H9 (cell line): ENCODE data around the gene NEDD4. TPM values are rescaled to one million over a fixed set of nuclear protein-coding genes. Genes with fewer than 3 reads are reported as not detected.

Experiments used
- DNase-seq: peaks from one replicate; pipeline ENCODE4 v3.0.0-alpha.2; 2017
- H2AFZ ChIP-seq: one replicate; pipeline ENCODE4 v1.6.1; 2013; ENCODE audit warnings: mild to moderate bottlenecking, low read length, control low read depth, moderate library complexity
- H2AK5ac ChIP-seq: 2 replicates; pipeline ENCODE4 v1.6.1; 2013; ENCODE audit warnings: low read length, control low read depth, mixed read lengths; ENCODE audit not compliant: insufficient read length
- H2BK120ac ChIP-seq: one replicate; pipeline ENCODE4 v1.6.1; 2013; ENCODE audit warnings: low read depth, mild to moderate bottlenecking, low read length, control low read depth, inconsistent platforms; ENCODE audit not compliant: poor library complexity, severe bottlenecking
- H2BK12ac ChIP-seq: 2 replicates; pipeline ENCODE4 v1.6.1; 2013; ENCODE audit warnings: low read length, control low read depth, mixed read lengths, low read depth; ENCODE audit not compliant: insufficient read length
- H2BK15ac ChIP-seq: 2 replicates; pipeline ENCODE4 v1.6.1; 2013; ENCODE audit warnings: low read depth, low read length, control low read depth
- H2BK20ac ChIP-seq: one replicate; pipeline ENCODE4 v1.6.1; 2013; ENCODE audit warnings: low read depth, mild to moderate bottlenecking, low read length, control low read depth, inconsistent platforms; ENCODE audit not compliant: poor library complexity, severe bottlenecking
- H2BK5ac ChIP-seq: 2 replicates; pipeline ENCODE4 v1.6.1; 2013; ENCODE audit warnings: low read length, control low read depth, mixed read lengths; ENCODE audit not compliant: insufficient read length
- H3K14ac ChIP-seq: 2 replicates; pipeline ENCODE4 v1.6.1; 2013; ENCODE audit warnings: low read length, control low read depth; ENCODE audit not compliant: insufficient read depth
- H3K18ac ChIP-seq: 2 replicates; pipeline ENCODE4 v1.6.1; 2013; ENCODE audit warnings: low read depth, mild to moderate bottlenecking, mixed read lengths, low read length, control low read depth; ENCODE audit not compliant: insufficient read length
- H3K23ac ChIP-seq: 2 replicates; pipeline ENCODE4 v1.6.1; 2013; ENCODE audit warnings: low read length, control low read depth, mixed read lengths, low read depth; ENCODE audit not compliant: insufficient read length
- H3K23me2 ChIP-seq: 2 replicates; pipeline ENCODE4 v1.6.1; 2013; ENCODE audit warnings: low read depth, mild to moderate bottlenecking, mixed read lengths, low read length, control low read depth; ENCODE audit not compliant: insufficient read length, poor library complexity, severe bottlenecking
- H3K27ac ChIP-seq: 2 replicates; pipeline ENCODE4 v1.5.1; 2013; ENCODE audit warnings: low read length, control low read depth, mixed read lengths, low read depth; ENCODE audit not compliant: insufficient read length
- H3K27me3 ChIP-seq: 2 replicates; pipeline ENCODE4 v1.6.1; 2013; ENCODE audit warnings: low read length, control low read depth, inconsistent platforms; ENCODE audit not compliant: insufficient read depth
- H3K4ac ChIP-seq: 2 replicates; pipeline ENCODE4 v1.6.1; 2013; ENCODE audit warnings: low read depth, mild to moderate bottlenecking, control low read depth, inconsistent platforms, low read length, moderate library complexity
- H3K4me1 ChIP-seq: 2 replicates; pipeline ENCODE4 v1.6.1; 2013; ENCODE audit warnings: low read length, control low read depth, inconsistent platforms; ENCODE audit not compliant: insufficient read depth
- H3K4me2 ChIP-seq: 2 replicates; pipeline ENCODE4 v1.6.1; 2013; ENCODE audit warnings: low read length, control low read depth, mixed read lengths; ENCODE audit not compliant: insufficient read length, insufficient read depth
- H3K56ac ChIP-seq: 2 replicates; pipeline ENCODE4 v1.6.1; 2013; ENCODE audit warnings: low read depth, mild to moderate bottlenecking, mixed read lengths, low read length, control low read depth; ENCODE audit not compliant: insufficient read length
- H3K79me1 ChIP-seq: 2 replicates; pipeline ENCODE4 v1.6.1; 2013; ENCODE audit warnings: low read depth, mild to moderate bottlenecking, moderate library complexity, low read length, control low read depth, inconsistent platforms; ENCODE audit not compliant: insufficient read depth, poor library complexity, severe bottlenecking
- H3K79me2 ChIP-seq: 2 replicates; pipeline ENCODE4 v1.6.1; 2013; ENCODE audit warnings: low read length, control low read depth, inconsistent platforms; ENCODE audit not compliant: insufficient read depth
- H3K9ac ChIP-seq: 2 replicates; pipeline ENCODE4 v1.6.1; 2013; ENCODE audit warnings: low read length, control low read depth, mixed read lengths; ENCODE audit not compliant: insufficient read length; ENCODE audit errors: extremely low read depth
- H3K9me3 ChIP-seq: one replicate; pipeline ENCODE4 v1.6.1; 2013; ENCODE audit warnings: low read depth, low read length, inconsistent platforms; ENCODE audit not compliant: control insufficient read depth
- H3T11ph ChIP-seq: one replicate; pipeline ENCODE4 v1.6.1; 2013; ENCODE audit warnings: mild to moderate bottlenecking, low read length, control low read depth, inconsistent platforms
- H4K20me1 ChIP-seq: one replicate; pipeline ENCODE4 v1.6.1; 2013; ENCODE audit not compliant: control insufficient read depth, insufficient read length, insufficient read depth
- H4K5ac ChIP-seq: 2 replicates; pipeline ENCODE4 v1.6.1; 2013; ENCODE audit warnings: low read depth, mild to moderate bottlenecking, mixed read lengths, low read length, control low read depth; ENCODE audit not compliant: insufficient read length
- H4K8ac ChIP-seq: replicated peaks from 2 replicates; pipeline ENCODE4 v1.6.1; 2013; ENCODE audit warnings: low read length, control low read depth, mixed read lengths, low read depth; ENCODE audit not compliant: insufficient read length
- H4K91ac ChIP-seq: 2 replicates; pipeline ENCODE4 v1.6.1; 2013; ENCODE audit warnings: low read depth, mild to moderate bottlenecking, moderate library complexity, mixed read lengths, low read length, control low read depth; ENCODE audit not compliant: insufficient read length
- H3K27ac Mint-ChIP-seq, 3 experiments: 2 replicates in 2 of 3; 3 replicates in 1 of 3; pipeline ENCODE4 v1.8.0; 2020 to 2021; ENCODE audit warnings: mixed read lengths in 3 of 3, mild to moderate bottlenecking in 1 of 3, moderate library complexity in 1 of 3
- H3K27me3 Mint-ChIP-seq: 2 replicates; pipeline ENCODE4 v1.8.0; 2021; ENCODE audit warnings: low read depth, mild to moderate bottlenecking, moderate library complexity, mixed read lengths
- H3K36me3 Mint-ChIP-seq, 3 experiments: 2 replicates in 2 of 3; 3 replicates in 1 of 3; pipeline ENCODE4 v1.8.0; 2020 to 2021; ENCODE audit warnings: low read depth in 3 of 3, mixed read lengths in 3 of 3; ENCODE audit not compliant: insufficient read depth in 1 of 3
- H3K4me1 Mint-ChIP-seq, 2 experiments: 2 replicates each; pipeline ENCODE4 v1.8.0; 2020; ENCODE audit warnings: mixed read lengths in 2 of 2
- H3K4me3 Mint-ChIP-seq, 2 experiments: 2 replicates in 1 of 2; 3 replicates in 1 of 2; pipeline ENCODE4 v1.8.0; 2020 to 2021; ENCODE audit warnings: mild to moderate bottlenecking in 2 of 2, mixed read lengths in 2 of 2, moderate library complexity in 1 of 2
- H3K9me3 Mint-ChIP-seq, 2 experiments: 2 replicates in 1 of 2; 3 replicates in 1 of 2; pipeline ENCODE4 v1.8.0; 2020; ENCODE audit warnings: mild to moderate bottlenecking in 2 of 2, mixed read lengths in 2 of 2, moderate library complexity in 1 of 2
- CTCF ChIP-seq: fragments of 200-600 bp; sonication (generic); conservative IDR thresholded peaks from 3 replicates; pipeline ENCODE4 v1.8.0; 2021; ENCODE audit warnings: antibody characterized with exemption, mild to moderate bottlenecking
- WGBS: extraction: QIAGEN DNeasy Blood & Tissue Kit; methylation state at CpG from one replicate; pipeline ENCODE4 v1.1.7; 2013; ENCODE audit warnings: missing lambda C conversion rate, low lambda C conversion rate, mixed read lengths; ENCODE audit not compliant: insufficient read length; ENCODE audit errors: extremely low coverage; 5-methylcytosine and 5-hydroxymethylcytosine counted together
- total RNA-seq: library from RNA; stranded (reverse); gene quantifications from 2 replicates; pipeline ENCODE4 v1.2.1, GENCODE V29; 2021

Gene NEDD4
- total RNA-seq, 1 experiment from 2014 or later, result 9.6 TPM

DNA sequence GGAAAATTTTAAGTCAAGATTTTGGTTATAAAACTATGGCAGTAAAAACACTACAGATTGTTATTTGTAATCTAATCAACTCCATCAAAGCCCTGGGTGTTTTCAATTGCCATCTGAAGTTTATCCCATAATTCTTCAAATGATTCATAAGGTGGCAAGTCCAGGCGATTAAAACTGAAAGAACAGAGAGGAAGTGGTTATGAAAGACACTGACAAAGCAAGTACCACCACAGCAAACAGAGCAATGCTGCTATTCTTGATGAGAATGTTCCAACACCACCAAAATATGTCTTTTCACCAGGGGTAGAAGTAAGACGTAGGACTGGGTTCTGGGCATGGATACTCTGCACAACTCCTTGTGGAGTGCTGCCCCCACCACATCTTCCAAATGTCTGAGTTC, 163.6 kb downstream of the NEDD4 start:
- H3K79me2 ChIP-seq, result no peaks in the 10 kb centered on the region
- no peaks in the 10 kb centered on the region for H3K79me1 ChIP-seq
- H4K5ac ChIP-seq, result no peak overlapping the region
- H3K14ac ChIP-seq, result no peak overlapping the region
- no peak overlapping the region for H3K9ac ChIP-seq
- H3K4me1 ChIP-seq, result no peaks in the 10 kb centered on the region
- H3K4me2 ChIP-seq, result no peak overlapping the region
- H3K36me3 Mint-ChIP-seq, result no peaks in the 10 kb centered on the region; a peak in 2 of 7 replicates
- H3T11ph ChIP-seq, result no peak overlapping the region
- no peak for DNase-seq
- H3K9me3 Mint-ChIP-seq, result no peaks in the 10 kb centered on the region
- H3K27ac ChIP-seq, result no peak overlapping the region
- WGBS, result no CpG with 5 or more reads among the region's 2 CpGs
- no peaks in the 10 kb centered on the region for H3K4me1 Mint-ChIP-seq
- H3K18ac ChIP-seq, result no peak overlapping the region
- H4K91ac ChIP-seq, result no peak overlapping the region
- no peaks in the 10 kb centered on the region for H4K20me1 ChIP-seq
- no peak overlapping the region for H3K56ac ChIP-seq
- H4K8ac ChIP-seq, result no peak overlapping the region
- no peak overlapping the region for H3K23ac ChIP-seq
- H2AK5ac ChIP-seq, result no peak overlapping the region
- H3K27ac Mint-ChIP-seq, result no peak overlapping the region
- no peaks in the 10 kb centered on the region for H3K23me2 ChIP-seq
- no peaks in the 10 kb centered on the region for H3K27me3 Mint-ChIP-seq
- no peak overlapping the region for H2BK20ac ChIP-seq
- H3K4ac ChIP-seq, result no peak overlapping the region
- H3K27me3 ChIP-seq, result no peaks in the 10 kb centered on the region
- no peak overlapping the region for H2BK5ac ChIP-seq
- no peak overlapping the region for H2AFZ ChIP-seq
- no peak overlapping the region for H2BK120ac ChIP-seq
- no peak overlapping the region for H2BK15ac ChIP-seq
- TF ChIP-seq CTCF, result no peak
- H3K4me3 Mint-ChIP-seq, result no peak overlapping the region
- no peaks in the 10 kb centered on the region for H3K9me3 ChIP-seq
- no peak overlapping the region for H2BK12ac ChIP-seq
